Measurements from ENCODE around the gene USP7. TPM values are rescaled to one million over a fixed set of nuclear protein-coding genes. Genes with fewer than 3 reads are reported as not detected.

USP7 gene
- total RNA-seq, 1 donor from 2014 or later = 181 TPM

- intact Hi-C loops (cut with micrococcal nuclease) = loop anchor here (1.0 to 5.0 kb wide), 4 partner anchors 30 to 228 kb away; partner anchors contain the start of gene HAPSTR1
Measured at GRCh38 chr16:8905795-8906591, 57.7 kb downstream of the USP7 start.

- intact Hi-C loops (cut with micrococcal nuclease) = loop anchor here (1.0 to 5.0 kb wide), 4 partner anchors 31 to 229 kb away; partner anchors contain the start of gene HAPSTR1
Measured at GRCh38 chr16:8905168-8905762, 58.4 kb downstream of the USP7 start.

- intact Hi-C loops (cut with micrococcal nuclease) = no loop called here
Measured at GRCh38 chr16:8904018-8904430, 59.7 kb downstream of the USP7 start.

- intact Hi-C loops (cut with micrococcal nuclease) = no loop called here
Measured at GRCh38 chr16:8903004-8903403, 60.7 kb downstream of the USP7 start.

GRCh38 chr16:8901320-8901861 is 62.3 kb downstream of the USP7 start:
- intact Hi-C loops (cut with micrococcal nuclease) = no loop called here

- intact Hi-C loops (cut with micrococcal nuclease) = no loop called here
Measured at GRCh38 chr16:8900343-8900742, 63.4 kb downstream of the USP7 start.

GRCh38 chr16:8899709-8900317 is 63.9 kb downstream of the USP7 start:
- intact Hi-C loops (cut with micrococcal nuclease) = no loop called here

- intact Hi-C loops (cut with micrococcal nuclease) = no loop called here
Measured at GRCh38 chr16:8898660-8899318, 64.9 kb downstream of the USP7 start.

- intact Hi-C loops (cut with micrococcal nuclease) = no loop called here
Measured at GRCh38 chr16:8894736-8895334, 68.9 kb downstream of the USP7 start.

- intact Hi-C loops (cut with micrococcal nuclease) = no loop called here
Measured at GRCh38 chr16:8893976-8894690, 69.6 kb downstream of the USP7 start.

GRCh38 chr16:8893426-8893825 is 70.3 kb downstream of the USP7 start:
- intact Hi-C loops (cut with micrococcal nuclease) = no loop called here

GRCh38 chr16:8892101-8892575 is 71.6 kb downstream of the USP7 start:
- intact Hi-C loops (cut with micrococcal nuclease) = no loop called here

GRCh38 chr16:8890549-8890921 is 73.2 kb downstream of the USP7 start:
- intact Hi-C loops (cut with micrococcal nuclease) = no loop called here

- intact Hi-C loops (cut with micrococcal nuclease) = no loop called here
Measured at GRCh38 chr16:8889893-8890548, 73.7 kb downstream of the USP7 start.

- intact Hi-C loops (cut with micrococcal nuclease) = no loop called here
Measured at GRCh38 chr16:8888951-8889892, 74.5 kb downstream of the USP7 start.

- intact Hi-C loops (cut with micrococcal nuclease) = no loop called here
Measured at GRCh38 chr16:8887952-8888560, 75.7 kb downstream of the USP7 start.

- intact Hi-C loops (cut with micrococcal nuclease) = no loop called here
Measured at GRCh38 chr16:8887431-8887765, 76.3 kb downstream of the USP7 start.

Data from T-helper 1 cell treated with Interleukin-12 subunit alpha and Interleukin-12 subunit beta and Interleukin-4 antibody, amounts not matched to agents 30 ng/mL and 1 ng/mL, for 36 hours (primary cell).